ENCODE measurements around the gene CRPPA.
"Not testable (repeated sequence)": the region's sequence is repeated elsewhere in the genome, so short reads cannot be mapped to it uniquely, and the experiment has no call there.

The CRPPA gene

GRCh38 chr7:16421333-16422102 lies at the start of gene CRPPA:
Gene CRPPA (minus strand): TSS chr7:16421538. CDS start chr7:16421322, 216 bp downstream.
- DNase-seq (ENCODE audit: low spot score), result peak; percentile 18

GRCh38 chr7:16465469-16466361 lies 44.4 kb upstream of the CRPPA start, which contains the start of gene SOSTDC1:
Gene SOSTDC1 (minus strand): TSS chr7:16465738. CDS start chr7:16465668, 70 bp downstream.
- no peak for DNase-seq (ENCODE audit: low spot score)

- no peak for DNase-seq (ENCODE audit: low spot score)
These were observed 42.8 kb upstream of the CRPPA start for GRCh38 chr7:16463949-16464715.

GRCh38 chr7:16463520-16463919 lies 42.2 kb upstream of the CRPPA start:
- DNase-seq (ENCODE audit: low spot score), result no peak

GRCh38 chr7:16462431-16462889 lies 41.1 kb upstream of the CRPPA start:
- no peak for DNase-seq (ENCODE audit: low spot score)

GRCh38 chr7:16460789-16461493 lies 39.6 kb upstream of the CRPPA start:
- DNase-seq (ENCODE audit: low spot score), result no peak

GRCh38 chr7:16456303-16456702 lies 35.0 kb upstream of the CRPPA start:
- DNase-seq (ENCODE audit: low spot score), result not testable (repeated sequence)

GRCh38 chr7:16455591-16455990 lies 34.3 kb upstream of the CRPPA start:
- DNase-seq (ENCODE audit: low spot score), result no peak

- no peak for DNase-seq (ENCODE audit: low spot score)
These were observed 29.0 kb upstream of the CRPPA start for GRCh38 chr7:16450366-16450765.

- DNase-seq (ENCODE audit: low spot score), result no peak
These were observed 26.5 kb upstream of the CRPPA start for GRCh38 chr7:16447876-16448275.

GRCh38 chr7:16446508-16446907 lies 25.2 kb upstream of the CRPPA start:
- DNase-seq (ENCODE audit: low spot score), result no peak

GRCh38 chr7:16443871-16444270 lies 22.5 kb upstream of the CRPPA start:
- DNase-seq (ENCODE audit: low spot score), result not testable (repeated sequence)

- no peak for DNase-seq (ENCODE audit: low spot score)
These were observed 17.6 kb upstream of the CRPPA start for GRCh38 chr7:16438988-16439387.

- no peak for DNase-seq (ENCODE audit: low spot score)
These were observed 15.0 kb upstream of the CRPPA start for GRCh38 chr7:16436306-16436705.

GRCh38 chr7:16433568-16434122 lies 12.3 kb upstream of the CRPPA start:
- DNase-seq (ENCODE audit: low spot score), result no peak

- no peak for DNase-seq (ENCODE audit: low spot score)
These were observed 11.0 kb upstream of the CRPPA start for GRCh38 chr7:16432425-16432731.

- no peak for DNase-seq (ENCODE audit: low spot score)
These were observed 10.5 kb upstream of the CRPPA start for GRCh38 chr7:16431646-16432424.

GRCh38 chr7:16430133-16430532 lies 8.8 kb upstream of the CRPPA start:
- DNase-seq (ENCODE audit: low spot score), result no peak

- peak; percentile 46 for DNase-seq (ENCODE audit: low spot score)
These were observed 7.3 kb upstream of the CRPPA start for GRCh38 chr7:16428672-16429071.

GRCh38 chr7:16428182-16428581 lies 6.8 kb upstream of the CRPPA start:
- no peak for DNase-seq (ENCODE audit: low spot score)

- no peak for DNase-seq (ENCODE audit: low spot score)
These were observed 2.4 kb upstream of the CRPPA start for GRCh38 chr7:16423761-16424160.
